ENCODE measurements around the gene NANOG.
"Not testable (repeated sequence)": the region's sequence is repeated elsewhere in the genome, so short reads cannot be mapped to it uniquely, and the experiment has no call there.

DNA sequence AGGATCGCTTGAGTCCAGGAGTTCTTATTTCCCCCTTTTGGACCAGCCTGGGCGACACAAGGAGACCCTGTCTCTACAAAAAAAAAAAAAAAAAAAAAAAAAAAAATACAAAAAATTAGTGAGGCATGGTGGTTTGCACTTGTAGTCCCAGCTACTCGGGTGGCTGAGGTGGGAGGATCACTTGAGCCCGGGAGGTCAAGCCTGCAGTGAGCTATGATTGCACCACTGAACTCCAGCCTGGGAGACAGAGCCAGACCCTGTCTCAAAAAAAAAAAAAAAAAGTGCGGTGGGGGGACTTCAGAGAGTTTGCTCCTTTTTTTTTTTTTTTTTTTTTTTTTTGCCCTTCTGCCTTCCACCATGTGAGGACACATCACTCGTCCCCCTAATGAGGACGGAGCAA lies 50.6 kb downstream of the NANOG start:
- not testable (repeated sequence) for TF ChIP-seq CTCF (IDR thresholded peaks at IDR 0.05; ENCODE audit: low read length); EZH2 (IDR thresholded peaks at IDR 0.05; ENCODE audit: borderline replicate concordance, low read length)

Measured in OCI-LY1 (cell line).